Omental fat pad (tissue), 4 donors: ENCODE data around the gene C1orf56. TPM values are rescaled to one million over a fixed set of nuclear protein-coding genes. Genes with fewer than 3 reads are reported as not detected.
A peak's percentile ranks its signal among the peaks of the same experiment; 100 is the strongest.

Experiments used
- ATAC-seq: fragments of 150-250 bp; one replicate; pipeline ENCODE4 v1.9.1; 2016; ENCODE audit warnings: mild to moderate bottlenecking, moderate library complexity; ENCODE audit not compliant: low FRiP score
- DNase-seq: peaks from one replicate; pipeline ENCODE4 v3.0.0-alpha.2; 2019; ENCODE audit warnings: low spot score
- total RNA-seq, 4 donors: library from RNA; depleted of rRNA; stranded (reverse); fragments of >200 nt; gene quantifications; one replicate each; pipeline ENCODE4 v1.1.0, GENCODE V29; 2016
- TF ChIP-seq, protein P1 (sequence below), 3 donors: fragments of 450-650 bp; IDR thresholded peaks; one replicate each; pipeline ENCODE4 v1.5.1; 2016 to 2017; ENCODE audit warnings: antibody characterized with exemption in 3 of 3, mild to moderate bottlenecking in 3 of 3, moderate library complexity in 2 of 3

C1orf56 gene
- total RNA-seq, 4 donors from 2014 or later, result 2.8 to 7.8 (median 5.6) TPM

DNA sequence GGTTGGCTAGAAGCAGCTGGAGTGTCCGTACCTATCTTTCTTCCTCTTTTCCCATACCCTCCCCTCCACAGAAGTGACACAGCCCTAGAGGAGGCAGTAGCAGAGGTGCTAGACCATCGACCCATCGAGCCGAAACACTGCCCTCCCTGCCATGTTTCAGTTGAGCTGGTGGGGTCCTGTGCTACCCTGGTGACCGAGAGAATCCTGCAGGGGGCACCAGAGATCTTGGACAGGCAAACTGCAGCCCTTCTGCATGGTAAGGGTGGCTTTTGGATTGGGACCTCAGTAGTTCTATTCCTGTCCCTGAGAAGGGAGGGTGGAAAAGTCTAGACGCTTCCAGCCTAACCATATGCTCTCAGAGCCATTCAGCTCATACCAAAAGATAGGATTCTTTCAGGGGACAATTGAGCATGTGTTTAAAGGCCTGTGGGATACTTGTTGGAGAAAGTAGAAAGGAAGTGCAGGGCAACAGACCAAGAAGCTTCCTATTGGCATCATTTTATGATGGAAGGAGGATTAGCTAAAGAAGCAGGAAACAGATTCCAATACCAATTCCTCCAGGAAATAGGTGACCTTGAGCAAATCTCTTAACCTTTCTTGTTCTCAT, 22.9 kb upstream of the C1orf56 start:
- TF ChIP-seq, protein P1, sequence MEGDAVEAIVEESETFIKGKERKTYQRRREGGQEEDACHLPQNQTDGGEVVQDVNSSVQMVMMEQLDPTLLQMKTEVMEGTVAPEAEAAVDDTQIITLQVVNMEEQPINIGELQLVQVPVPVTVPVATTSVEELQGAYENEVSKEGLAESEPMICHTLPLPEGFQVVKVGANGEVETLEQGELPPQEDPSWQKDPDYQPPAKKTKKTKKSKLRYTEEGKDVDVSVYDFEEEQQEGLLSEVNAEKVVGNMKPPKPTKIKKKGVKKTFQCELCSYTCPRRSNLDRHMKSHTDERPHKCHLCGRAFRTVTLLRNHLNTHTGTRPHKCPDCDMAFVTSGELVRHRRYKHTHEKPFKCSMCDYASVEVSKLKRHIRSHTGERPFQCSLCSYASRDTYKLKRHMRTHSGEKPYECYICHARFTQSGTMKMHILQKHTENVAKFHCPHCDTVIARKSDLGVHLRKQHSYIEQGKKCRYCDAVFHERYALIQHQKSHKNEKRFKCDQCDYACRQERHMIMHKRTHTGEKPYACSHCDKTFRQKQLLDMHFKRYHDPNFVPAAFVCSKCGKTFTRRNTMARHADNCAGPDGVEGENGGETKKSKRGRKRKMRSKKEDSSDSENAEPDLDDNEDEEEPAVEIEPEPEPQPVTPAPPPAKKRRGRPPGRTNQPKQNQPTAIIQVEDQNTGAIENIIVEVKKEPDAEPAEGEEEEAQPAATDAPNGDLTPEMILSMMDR (IDR thresholded peaks at IDR 0.05), result peak in 1 of 3 donors; percentile 45
- ATAC-seq (peak; percentile 76), DNase-seq (peak; percentile 90)

DNA sequence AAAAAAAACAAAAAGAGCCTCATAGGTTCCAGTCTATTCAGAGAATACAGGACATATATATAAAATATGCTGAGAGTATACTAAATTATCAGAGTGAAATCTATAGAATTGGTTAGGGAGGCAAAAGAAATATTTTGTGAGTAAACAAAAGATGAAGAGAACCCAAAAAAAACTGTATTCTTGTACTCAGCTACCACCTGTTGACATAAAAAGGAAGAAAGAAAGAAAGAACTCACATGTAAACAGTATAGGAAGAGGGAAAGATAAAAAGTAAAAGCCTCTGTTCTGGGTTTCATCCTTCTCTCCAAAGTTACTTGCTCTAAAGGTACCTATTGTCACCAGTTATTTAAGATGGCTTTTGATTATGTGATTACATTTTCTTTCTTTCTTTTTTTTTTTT, 21.1 kb upstream of the C1orf56 start:
- no peak for ATAC-seq
- no peak for DNase-seq
- TF ChIP-seq, protein P1 (IDR thresholded peaks at IDR 0.05), result no peak

DNA sequence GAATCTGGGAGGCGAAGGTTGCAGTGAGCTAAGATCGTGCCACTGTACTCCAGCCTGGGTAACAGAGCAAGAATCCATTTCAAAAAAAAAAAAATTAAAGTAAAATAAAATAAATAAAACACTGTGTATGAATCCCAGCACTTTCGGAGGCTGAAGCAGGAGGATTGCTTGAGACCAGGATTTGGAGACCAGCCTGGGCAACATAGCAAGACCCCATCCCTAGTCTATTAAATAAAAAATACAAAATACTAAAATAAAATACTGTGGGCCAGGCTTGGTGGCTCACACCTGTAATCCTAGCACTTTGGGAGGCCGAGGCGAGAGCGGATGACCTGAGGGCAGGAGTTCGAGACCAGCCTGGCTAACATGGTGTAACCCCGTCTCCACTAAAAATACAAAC, 15.4 kb upstream of the C1orf56 start:
- DNase-seq (no peak), ATAC-seq (no peak)
- TF ChIP-seq, protein P1 (IDR thresholded peaks at IDR 0.05), result no peak

DNA sequence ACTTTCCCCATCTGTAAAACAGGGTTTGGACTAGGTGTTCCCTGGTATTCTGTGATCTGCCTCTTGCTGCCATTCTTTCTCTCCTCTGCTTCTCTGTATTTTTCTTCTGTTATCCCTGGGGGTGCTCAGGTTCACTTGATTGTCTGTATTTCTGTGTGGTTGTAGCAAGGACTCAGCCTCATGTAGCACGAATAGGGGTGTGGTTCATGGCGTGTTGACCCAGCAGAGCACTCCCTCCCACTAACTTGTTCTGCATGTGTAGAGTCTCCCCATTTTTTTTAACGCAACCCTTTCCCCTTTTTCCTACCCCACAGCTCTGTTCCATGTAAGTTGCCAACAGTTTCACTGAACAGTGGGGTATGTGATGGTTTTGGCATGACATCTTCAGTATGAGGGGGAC, 12.4 kb upstream of the C1orf56 start:
- DNase-seq (no peak), ATAC-seq (no peak)
- TF ChIP-seq, protein P1 (IDR thresholded peaks at IDR 0.05), result no peak

DNA sequence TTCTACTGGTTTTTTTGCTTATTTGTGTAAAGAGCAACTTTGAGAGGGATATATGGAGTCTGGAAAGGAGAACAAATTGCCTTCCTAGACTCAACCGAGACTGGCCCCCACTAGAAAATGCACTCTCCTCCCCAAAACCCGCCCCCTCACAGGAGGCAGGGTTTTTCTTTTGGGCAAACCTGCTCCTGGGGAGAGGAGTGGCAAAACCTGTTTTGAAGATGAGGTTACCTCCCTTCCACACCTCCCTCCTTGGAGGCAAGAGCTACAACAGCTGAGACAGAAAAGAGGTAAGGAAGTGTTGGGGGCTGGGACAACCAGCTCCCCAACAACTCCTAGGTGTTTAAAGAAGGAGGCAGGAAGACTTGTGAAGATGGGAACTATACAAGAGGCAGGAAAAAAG, 11.2 kb upstream of the C1orf56 start, which contains the start of gene BNIPL:
TSS of gene BNIPL (plus strand) at position 231 of the 400 bp plus-strand sequence. CDS start at position 371, 140 bp downstream.
- DNase-seq (no peak), ATAC-seq (no peak)
- TF ChIP-seq, protein P1 (IDR thresholded peaks at IDR 0.05), result no peak

DNA sequence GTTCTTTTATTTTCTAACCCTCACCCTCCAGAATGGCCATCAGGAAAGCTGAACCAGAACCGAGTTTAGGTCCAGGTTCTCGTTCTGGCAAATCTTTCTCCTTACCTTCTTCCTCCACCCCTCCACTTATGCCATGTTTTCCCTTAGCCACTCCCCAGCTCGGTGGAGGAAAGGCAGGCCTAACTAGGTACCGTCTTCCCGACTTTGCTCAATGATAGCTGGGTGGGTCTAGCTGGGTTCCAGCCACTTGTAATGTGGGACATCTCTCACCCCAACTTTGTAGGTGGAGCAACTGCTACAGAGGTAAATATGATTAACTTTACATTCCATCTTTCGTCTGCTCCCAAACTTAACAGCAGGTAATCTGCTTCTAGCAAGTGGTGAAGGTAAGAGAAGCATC, 10.5 kb upstream of the C1orf56 start:
- ATAC-seq, result no peak
- TF ChIP-seq, protein P1 (IDR thresholded peaks at IDR 0.05), result no peak
- DNase-seq, result no peak

DNA sequence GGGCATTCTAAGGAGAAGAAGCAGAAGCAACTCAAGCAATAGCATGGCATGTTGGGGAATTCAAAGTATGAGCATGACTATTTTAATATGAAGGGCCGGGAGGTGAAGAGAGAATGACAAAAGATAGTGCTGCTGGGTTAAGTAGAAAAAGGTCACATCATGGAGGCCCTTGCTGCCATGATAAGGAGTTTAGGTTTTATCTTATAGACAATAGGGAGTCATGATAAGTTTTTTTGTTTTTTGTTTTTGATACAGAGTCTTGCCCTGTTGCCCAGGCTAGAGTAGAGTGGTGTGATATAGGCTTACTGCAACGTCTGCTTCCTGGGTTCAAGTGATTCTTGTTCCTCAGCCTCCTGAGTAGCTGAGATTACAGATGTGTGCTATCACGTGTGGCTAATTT, 8.0 kb upstream of the C1orf56 start:
- TF ChIP-seq, protein P1 (IDR thresholded peaks at IDR 0.05), result no peak
- ATAC-seq, result no peak
- DNase-seq, result no peak
